Measurements from ENCODE around the gene IQCE.

Gene IQCE

DNA sequence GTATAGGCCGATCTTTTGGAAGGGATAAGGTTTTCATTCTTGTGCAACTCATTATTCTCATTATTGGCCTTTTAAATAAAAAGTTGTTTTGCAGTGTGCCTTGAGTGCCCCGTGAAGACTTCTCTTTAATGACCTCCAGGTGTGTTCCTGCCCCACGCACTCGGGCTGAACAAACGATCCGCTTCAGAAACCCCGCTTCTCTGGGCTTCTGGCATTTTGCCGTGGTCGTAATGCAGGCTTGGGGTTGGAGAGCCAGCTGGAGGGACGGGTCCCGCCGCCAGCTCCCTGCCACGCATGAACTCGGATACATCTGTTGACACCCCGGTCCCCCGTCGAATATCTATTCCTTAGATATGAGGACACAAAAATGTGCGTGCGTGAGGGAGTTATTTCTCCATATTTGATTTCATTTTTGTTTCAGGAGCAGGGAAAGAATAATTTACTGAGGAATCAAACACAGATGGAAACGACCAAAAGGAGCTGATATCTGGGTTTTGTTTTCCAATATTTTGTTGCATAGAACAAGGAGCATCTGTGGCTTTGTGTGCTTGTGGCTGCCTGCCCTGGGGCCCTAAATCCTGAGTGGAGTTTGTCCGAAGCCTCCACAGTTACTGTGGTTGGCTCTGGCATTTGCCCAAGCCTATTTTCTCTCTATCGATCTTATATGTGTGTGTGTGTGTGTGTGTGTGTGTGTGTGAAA is 56.0 kb downstream of the IQCE start:
- no peak for DNase-seq (ENCODE audit: low spot score)
- TF ChIP-seq, protein P1, sequence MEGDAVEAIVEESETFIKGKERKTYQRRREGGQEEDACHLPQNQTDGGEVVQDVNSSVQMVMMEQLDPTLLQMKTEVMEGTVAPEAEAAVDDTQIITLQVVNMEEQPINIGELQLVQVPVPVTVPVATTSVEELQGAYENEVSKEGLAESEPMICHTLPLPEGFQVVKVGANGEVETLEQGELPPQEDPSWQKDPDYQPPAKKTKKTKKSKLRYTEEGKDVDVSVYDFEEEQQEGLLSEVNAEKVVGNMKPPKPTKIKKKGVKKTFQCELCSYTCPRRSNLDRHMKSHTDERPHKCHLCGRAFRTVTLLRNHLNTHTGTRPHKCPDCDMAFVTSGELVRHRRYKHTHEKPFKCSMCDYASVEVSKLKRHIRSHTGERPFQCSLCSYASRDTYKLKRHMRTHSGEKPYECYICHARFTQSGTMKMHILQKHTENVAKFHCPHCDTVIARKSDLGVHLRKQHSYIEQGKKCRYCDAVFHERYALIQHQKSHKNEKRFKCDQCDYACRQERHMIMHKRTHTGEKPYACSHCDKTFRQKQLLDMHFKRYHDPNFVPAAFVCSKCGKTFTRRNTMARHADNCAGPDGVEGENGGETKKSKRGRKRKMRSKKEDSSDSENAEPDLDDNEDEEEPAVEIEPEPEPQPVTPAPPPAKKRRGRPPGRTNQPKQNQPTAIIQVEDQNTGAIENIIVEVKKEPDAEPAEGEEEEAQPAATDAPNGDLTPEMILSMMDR (IDR thresholded peaks at IDR 0.05; ENCODE audit: extremely low read depth, missing control alignments) = no peak

DNA sequence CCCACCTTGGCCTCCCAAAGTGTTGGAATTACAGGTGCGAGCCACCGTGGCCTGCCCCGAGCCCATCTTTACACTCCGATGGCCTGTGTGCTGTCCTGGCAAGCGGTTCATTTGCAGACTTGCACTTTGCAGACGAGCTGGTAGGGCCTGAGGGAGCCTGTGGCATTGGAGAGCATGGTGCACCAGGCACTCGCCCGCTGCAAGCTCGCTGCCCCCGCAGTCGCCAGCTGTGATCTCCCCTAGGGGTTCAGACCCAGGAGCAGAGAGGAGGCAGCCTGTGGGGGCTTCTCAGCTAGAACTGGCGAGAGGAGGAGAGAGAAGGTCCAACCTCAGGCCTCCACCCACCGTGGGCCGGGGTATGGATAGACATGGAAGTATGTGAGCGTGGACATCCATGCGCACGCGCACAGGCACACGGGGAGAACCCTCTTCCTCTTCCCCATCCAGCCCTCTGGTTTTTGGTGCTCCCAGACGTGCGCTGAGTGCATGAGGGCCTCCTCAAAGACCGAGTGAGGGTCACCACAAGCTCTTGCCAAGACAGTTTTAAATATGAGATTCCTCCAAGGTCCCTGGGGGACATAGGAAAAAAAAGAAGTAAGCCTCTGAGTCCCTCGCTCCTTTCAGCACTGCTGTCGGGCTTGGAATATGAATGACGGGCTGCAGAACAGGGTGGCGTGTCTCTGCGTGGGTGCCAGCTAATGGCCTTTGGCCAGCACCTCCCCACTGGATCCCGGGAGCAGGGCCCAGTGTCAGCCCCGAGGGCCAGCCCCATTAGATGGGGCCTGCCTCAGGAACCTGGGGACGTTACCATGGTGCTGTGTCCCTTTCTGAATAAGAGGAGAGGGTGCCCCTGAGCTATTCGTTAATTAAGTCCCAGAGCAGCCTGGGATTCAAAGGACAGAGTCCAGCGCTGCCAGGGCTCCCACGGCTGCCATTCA is 57.9 kb downstream of the IQCE start:
- no peak for DNase-seq (ENCODE audit: low spot score)
- TF ChIP-seq, protein P1 (IDR thresholded peaks at IDR 0.05; ENCODE audit: extremely low read depth, missing control alignments) = no peak

DNA sequence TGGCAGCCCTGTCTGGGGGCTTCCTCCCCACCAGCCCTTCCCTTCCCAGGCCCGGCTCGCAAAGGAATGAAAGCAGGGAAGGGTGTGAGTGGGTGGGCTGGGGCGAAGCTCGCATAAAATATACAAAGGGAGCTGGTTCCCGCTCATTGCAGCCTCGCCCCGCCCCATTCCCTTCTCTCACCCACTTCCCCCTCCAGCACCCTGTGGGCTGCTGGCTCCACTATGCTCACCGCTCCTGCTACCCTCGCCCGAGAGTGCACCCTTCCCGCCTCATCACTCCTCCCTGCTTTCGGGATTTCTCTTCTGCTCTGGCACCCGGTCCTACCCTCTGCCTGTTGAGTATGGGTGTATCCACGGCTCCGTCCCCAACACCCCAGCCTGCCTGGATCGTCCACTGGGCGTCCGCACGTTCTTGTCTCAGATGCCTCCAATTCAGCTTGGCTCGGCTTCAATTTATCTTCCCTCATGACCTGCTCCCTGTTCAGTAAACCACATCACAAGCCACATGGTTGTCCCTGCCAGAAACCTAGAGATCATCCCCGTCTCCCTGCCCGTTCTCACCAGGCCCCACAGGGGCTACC is 58.6 kb downstream of the IQCE start:
- TF ChIP-seq, protein P1 (IDR thresholded peaks at IDR 0.05; ENCODE audit: extremely low read depth, missing control alignments) = no peak
- DNase-seq (ENCODE audit: low spot score) = no peak

DNA sequence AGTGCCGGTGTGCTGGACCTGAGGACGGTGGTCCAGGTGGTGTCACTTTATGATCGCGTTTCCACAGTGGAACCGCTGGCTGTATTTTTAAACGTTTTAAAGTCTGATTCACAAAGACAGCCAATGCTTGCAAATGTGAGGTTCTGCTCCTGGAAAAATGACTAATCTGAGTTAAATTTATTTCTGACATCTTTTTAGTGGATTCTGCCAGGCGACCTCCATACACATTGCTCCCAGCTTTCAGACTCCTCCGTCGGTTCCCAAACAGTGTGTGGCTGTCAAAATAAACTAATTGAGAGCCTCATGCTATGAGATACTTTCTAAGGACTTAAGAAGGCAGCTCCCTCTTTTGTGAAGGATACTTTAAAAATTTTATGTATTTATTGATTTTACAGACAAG is 60.3 kb downstream of the IQCE start:
- TF ChIP-seq, protein P1 (IDR thresholded peaks at IDR 0.05; ENCODE audit: extremely low read depth, missing control alignments) = no peak
- no peak for DNase-seq (ENCODE audit: low spot score)

DNA sequence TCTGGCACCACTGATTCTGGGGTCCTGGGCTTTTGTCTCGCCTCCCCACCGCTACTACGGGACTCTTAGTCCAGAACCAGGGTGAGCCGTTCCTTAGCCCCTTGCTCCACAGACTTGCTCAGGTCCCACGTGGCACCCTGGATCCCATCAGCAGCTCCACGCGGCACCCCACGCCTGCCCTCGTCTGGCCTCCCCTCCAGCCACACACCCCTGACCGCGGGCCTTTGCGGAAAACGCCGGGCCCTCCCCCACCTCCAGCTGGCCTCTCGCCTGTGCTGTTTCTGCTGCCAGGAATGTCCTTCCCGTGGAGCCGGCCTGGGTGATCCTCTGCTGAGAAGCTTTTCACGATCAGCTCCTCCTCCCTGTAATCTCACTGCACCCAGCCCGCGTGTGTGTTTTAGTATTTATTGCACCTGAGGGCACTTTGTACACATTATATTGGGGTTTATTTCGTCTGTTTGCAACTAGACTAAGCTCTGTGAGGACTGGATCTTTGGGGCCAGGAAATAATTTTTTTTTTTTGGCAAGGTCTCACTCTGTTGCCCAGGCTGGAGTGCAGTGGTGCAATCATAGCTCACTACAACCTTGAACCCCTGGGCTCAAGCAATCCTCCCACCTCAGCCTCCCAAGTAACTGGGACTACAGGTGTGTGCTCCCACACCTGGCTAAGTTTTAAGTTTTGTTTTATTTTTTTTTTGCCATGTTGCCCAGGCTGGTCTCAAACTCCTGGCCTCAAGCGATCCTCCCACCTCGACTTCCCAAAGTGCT is 62.5 kb downstream of the IQCE start:
- TF ChIP-seq, protein P1 (IDR thresholded peaks at IDR 0.05; ENCODE audit: extremely low read depth, missing control alignments) = no peak
- no peak for DNase-seq (ENCODE audit: low spot score)

DNA sequence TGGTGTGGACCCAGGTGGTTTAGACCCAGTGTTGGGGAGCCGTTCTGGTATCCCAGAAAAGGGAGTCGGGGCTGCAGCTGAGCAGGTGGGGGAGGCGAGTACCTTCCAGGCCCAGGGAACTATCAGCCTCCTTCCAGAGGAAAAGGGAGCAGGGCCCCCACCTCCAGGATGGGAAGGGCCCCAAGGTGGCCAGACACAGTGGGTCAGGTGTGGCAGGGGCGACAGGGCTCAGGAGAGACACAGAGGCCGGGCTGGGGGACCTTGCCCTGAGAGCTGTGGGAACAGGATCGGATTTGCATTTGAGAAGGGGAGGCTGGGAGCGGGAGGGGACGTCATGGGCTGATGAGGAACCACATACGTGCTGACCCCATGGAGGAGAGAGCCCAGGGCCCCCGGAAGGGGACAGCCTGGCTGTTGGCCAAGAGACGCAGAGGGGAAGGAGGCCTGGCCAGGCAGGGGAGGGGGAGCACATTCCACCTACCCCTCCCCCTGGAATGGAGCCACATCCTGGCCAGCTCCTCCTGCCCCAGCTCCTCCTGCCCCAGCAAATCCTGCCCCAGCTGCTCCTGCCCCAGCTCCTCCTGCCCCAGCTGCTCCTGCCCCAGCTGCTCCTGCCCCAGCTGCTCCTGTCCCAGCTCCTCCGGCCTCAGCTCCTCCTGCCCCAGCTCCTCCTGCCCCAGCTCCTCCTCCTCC is 63.3 kb downstream of the IQCE start:
- no peak for DNase-seq (ENCODE audit: low spot score)
- TF ChIP-seq, protein P1 (IDR thresholded peaks at IDR 0.05; ENCODE audit: extremely low read depth, missing control alignments) = no peak

All from GM20000 (cell line).